DMS79 treated with DMSO at 0.1 percent for 48 hours (cell line): ENCODE measurements around the gene ANP32A.
"Not testable (repeated sequence)": the region's sequence is repeated elsewhere in the genome, so short reads cannot be mapped to it uniquely, and the experiment has no call there.

Source experiments
- DNase-seq: peaks from one replicate; lab custom pipeline; 2025; lab: John Stamatoyannopoulos, UW

The ANP32A gene

GRCh38 chr15:68781766-68782588, 38.7 kb downstream of the ANP32A start:
- no peak for DNase-seq

- DNase-seq, result no peak
Observed at GRCh38 chr15:68781217-68781616, 39.5 kb downstream of the ANP32A start.

- no peak for DNase-seq
Observed at GRCh38 chr15:68778876-68779275, 41.8 kb downstream of the ANP32A start.

- DNase-seq, result no peak
Observed at GRCh38 chr15:68776477-68777270, 44.0 kb downstream of the ANP32A start.

GRCh38 chr15:68775671-68776476, 44.8 kb downstream of the ANP32A start:
- DNase-seq, result no peak

GRCh38 chr15:68775236-68775577, 45.5 kb downstream of the ANP32A start:
- DNase-seq, result no peak

- no peak for DNase-seq
Observed at GRCh38 chr15:68774521-68775235, 46.0 kb downstream of the ANP32A start.

- no peak for DNase-seq
Observed at GRCh38 chr15:68774120-68774519, 46.6 kb downstream of the ANP32A start.

- no peak for DNase-seq
Observed at GRCh38 chr15:68773036-68773435, 47.7 kb downstream of the ANP32A start.

- no peak for DNase-seq
Observed at GRCh38 chr15:68770216-68770615, 50.5 kb downstream of the ANP32A start.

- no peak for DNase-seq
Observed at GRCh38 chr15:68769702-68770101, 51.0 kb downstream of the ANP32A start.

- no peak for DNase-seq
Observed at GRCh38 chr15:68768321-68768720, 52.4 kb downstream of the ANP32A start.

- no peak for DNase-seq
Observed at GRCh38 chr15:68767833-68768232, 52.9 kb downstream of the ANP32A start.

- DNase-seq, result no peak
Observed at GRCh38 chr15:68765602-68766368, 54.9 kb downstream of the ANP32A start.

- no peak for DNase-seq
Observed at GRCh38 chr15:68764090-68764489, 56.6 kb downstream of the ANP32A start.

- no peak for DNase-seq
Observed at GRCh38 chr15:68763063-68763462, 57.6 kb downstream of the ANP32A start.

GRCh38 chr15:68759982-68760579, 60.6 kb downstream of the ANP32A start:
- not testable (repeated sequence) for DNase-seq

- no peak for DNase-seq
Observed at GRCh38 chr15:68755731-68756130, 65.0 kb downstream of the ANP32A start.

- no peak for DNase-seq
Observed at GRCh38 chr15:68751622-68752021, 69.1 kb downstream of the ANP32A start.

GRCh38 chr15:68749793-68750192, 70.9 kb downstream of the ANP32A start:
- no peak for DNase-seq

- DNase-seq, result no peak
Observed at GRCh38 chr15:68749365-68749764, 71.3 kb downstream of the ANP32A start.
